ENCODE results near the gene ZNF385D. TPM values are rescaled to one million over a fixed set of nuclear protein-coding genes. Genes with fewer than 3 reads are reported as not detected.

ZNF385D gene
- total RNA-seq, 1 donor from 2014 or later, result 13.5 TPM

- Histone ChIP-seq H3K4me3 (no peak overlapping the region), H3K9me3 (no peaks in the 10 kb centered on the region), H3K27me3 (no peaks in the 10 kb centered on the region), H3K27ac (no peak overlapping the region), H3K36me3 (no peaks in the 10 kb centered on the region), H3K4me1 (peaks cover 8% of the 10 kb centered on the region)
- intact Hi-C loops (cut with DNase I), result loop anchor here (10.0 kb wide), 1 partner anchor 142 kb away; no protein-coding TSS in a partner anchor
- DNase-seq (ENCODE audit: extremely low spot score in 2 of 2), result no peak
- TF ChIP-seq POLR2A (IDR thresholded peaks at IDR 0.05), result no peak
- TF ChIP-seq, protein P1, sequence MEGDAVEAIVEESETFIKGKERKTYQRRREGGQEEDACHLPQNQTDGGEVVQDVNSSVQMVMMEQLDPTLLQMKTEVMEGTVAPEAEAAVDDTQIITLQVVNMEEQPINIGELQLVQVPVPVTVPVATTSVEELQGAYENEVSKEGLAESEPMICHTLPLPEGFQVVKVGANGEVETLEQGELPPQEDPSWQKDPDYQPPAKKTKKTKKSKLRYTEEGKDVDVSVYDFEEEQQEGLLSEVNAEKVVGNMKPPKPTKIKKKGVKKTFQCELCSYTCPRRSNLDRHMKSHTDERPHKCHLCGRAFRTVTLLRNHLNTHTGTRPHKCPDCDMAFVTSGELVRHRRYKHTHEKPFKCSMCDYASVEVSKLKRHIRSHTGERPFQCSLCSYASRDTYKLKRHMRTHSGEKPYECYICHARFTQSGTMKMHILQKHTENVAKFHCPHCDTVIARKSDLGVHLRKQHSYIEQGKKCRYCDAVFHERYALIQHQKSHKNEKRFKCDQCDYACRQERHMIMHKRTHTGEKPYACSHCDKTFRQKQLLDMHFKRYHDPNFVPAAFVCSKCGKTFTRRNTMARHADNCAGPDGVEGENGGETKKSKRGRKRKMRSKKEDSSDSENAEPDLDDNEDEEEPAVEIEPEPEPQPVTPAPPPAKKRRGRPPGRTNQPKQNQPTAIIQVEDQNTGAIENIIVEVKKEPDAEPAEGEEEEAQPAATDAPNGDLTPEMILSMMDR (IDR thresholded peaks at IDR 0.05), result peak in 2 of 3 experiments; percentile 36 to 59
- TF ChIP-seq POLR2AphosphoS5 (IDR thresholded peaks at IDR 0.05; ENCODE audit: insufficient read depth in 1 of 2, low read depth in 1 of 2), result peak in 1 of 2 donors; percentile 10
Measured at GRCh38 chr3:21752749-21753347, 1.8 kb upstream of the ZNF385D start.

- Histone ChIP-seq H3K4me1 (peaks cover 14% of the 10 kb centered on the region), H3K9me3 (no peaks in the 10 kb centered on the region), H3K36me3 (no peaks in the 10 kb centered on the region), H3K27ac (peak overlapping the region; percentile 74), H3K4me3 (no peak overlapping the region), H3K27me3 (no peaks in the 10 kb centered on the region)
- intact Hi-C loops (cut with DNase I), result loop anchor here (10.0 kb wide), 1 partner anchor 143 kb away; no protein-coding TSS in a partner anchor
- no peak for DNase-seq (ENCODE audit: extremely low spot score in 2 of 2)
- TF ChIP-seq POLR2A (IDR thresholded peaks at IDR 0.05) (no peak), POLR2AphosphoS5 (IDR thresholded peaks at IDR 0.05; ENCODE audit: insufficient read depth in 1 of 2, low read depth in 1 of 2) (no peak)
- TF ChIP-seq, protein P1 (IDR thresholded peaks at IDR 0.05), result no peak
Measured at GRCh38 chr3:21751886-21752285, 876 bp upstream of the ZNF385D start.

DNA sequence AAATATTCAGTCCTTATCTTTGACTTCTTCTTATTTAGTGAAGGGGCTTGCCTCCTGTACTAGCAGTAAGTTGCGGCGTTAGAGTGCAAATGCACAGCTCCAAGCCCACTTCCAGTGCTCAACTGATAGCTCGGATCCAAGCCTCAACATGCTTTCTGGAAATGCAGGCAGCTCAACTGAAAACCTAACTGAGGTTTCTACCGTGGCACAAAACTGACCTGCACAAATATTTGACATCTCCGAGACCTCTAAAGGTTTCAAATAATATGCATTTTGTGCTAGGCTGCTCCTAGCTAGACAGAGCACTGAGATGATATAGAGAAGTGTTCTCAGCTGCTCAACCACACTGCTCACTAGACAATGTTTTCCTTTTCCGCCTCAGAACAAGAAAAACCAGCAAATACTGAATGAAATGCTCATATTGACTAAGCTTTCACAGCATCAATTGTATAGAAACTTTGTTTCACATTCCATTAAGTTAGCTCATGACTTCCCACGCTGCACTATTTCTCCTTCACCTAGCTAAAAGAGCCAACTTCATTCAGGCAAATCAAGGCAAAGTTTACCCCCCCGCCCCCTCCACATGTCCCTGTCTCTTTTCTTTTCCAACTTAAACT lies 822 bp downstream of the ZNF385D start:
- intact Hi-C loops (cut with DNase I), result loop anchor here (10.0 kb wide), 1 partner anchor 145 kb away; no protein-coding TSS in a partner anchor
- H3K27me3 ChIP-seq, result no peaks in the 10 kb centered on the region
- H3K27ac ChIP-seq, result peak overlapping the region; percentile 74
- H3K36me3 ChIP-seq, result no peaks in the 10 kb centered on the region
- H3K4me1 ChIP-seq, result peaks cover 14% of the 10 kb centered on the region
- H3K9me3 ChIP-seq, result no peaks in the 10 kb centered on the region
- no peak for DNase-seq (ENCODE audit: extremely low spot score in 2 of 2)
- peak overlapping the region; percentile 50 to 64 for H3K4me3 ChIP-seq
- TF ChIP-seq, protein P1 (IDR thresholded peaks at IDR 0.05), result no peak
- no peak for TF ChIP-seq POLR2AphosphoS5 (IDR thresholded peaks at IDR 0.05; ENCODE audit: insufficient read depth in 1 of 2, low read depth in 1 of 2)
- TF ChIP-seq POLR2A (IDR thresholded peaks at IDR 0.05), result no peak

GRCh38 chr3:21747966-21748555 lies 2.9 kb downstream of the ZNF385D start:
- H3K4me3 ChIP-seq, result peak overlapping the region; percentile 11 to 50
- H3K27me3 ChIP-seq, result no peaks in the 10 kb centered on the region
- H3K4me1 ChIP-seq, result peaks cover 14% of the 10 kb centered on the region
- H3K27ac ChIP-seq, result peak overlapping the region; percentile 16
- H3K36me3 ChIP-seq, result no peaks in the 10 kb centered on the region
- no peaks in the 10 kb centered on the region for H3K9me3 ChIP-seq
- no peak for DNase-seq (ENCODE audit: extremely low spot score in 2 of 2)
- intact Hi-C loops (cut with DNase I), result no loop called here
- TF ChIP-seq POLR2AphosphoS5 (IDR thresholded peaks at IDR 0.05; ENCODE audit: insufficient read depth in 1 of 2, low read depth in 1 of 2), result no peak
- TF ChIP-seq, protein P1 (IDR thresholded peaks at IDR 0.05), result no peak
- no peak for TF ChIP-seq POLR2A (IDR thresholded peaks at IDR 0.05)
